HEK293 (cell line): ENCODE results near the gene PDGFC.
A peak's percentile ranks its signal among the peaks of the same experiment; 100 is the strongest.

Experiments
- BCL11B ChIP-seq: fragments of 450-650 bp; formaldehyde crosslinking; IDR thresholded peaks from 2 replicates; pipeline ENCODE4 v1.5.1; 2016; ENCODE audit warnings: low read depth, missing biosample characterization, missing genetic modification characterization
- KLF10 ChIP-seq: fragments of 450-650 bp; IDR thresholded peaks from 2 replicates; pipeline ENCODE4 v1.5.1; 2018; ENCODE audit warnings: missing biosample characterization, mild to moderate bottlenecking, missing genetic modification characterization
- KLF9 ChIP-seq: fragments of 450-650 bp; formaldehyde crosslinking; IDR thresholded peaks from 2 replicates; pipeline ENCODE4 v1.5.1; 2016; ENCODE audit warnings: missing biosample characterization, missing genetic modification characterization, low read depth
- MZF1 ChIP-seq: fragments of 450-650 bp; formaldehyde crosslinking; IDR thresholded peaks from 2 replicates; pipeline ENCODE4 v1.5.1; 2017; ENCODE audit warnings: missing biosample characterization, missing genetic modification characterization, borderline replicate concordance
- SCRT1 ChIP-seq: fragments of 450-650 bp; formaldehyde crosslinking; IDR thresholded peaks from 2 replicates; pipeline ENCODE4 v1.5.1; 2016; ENCODE audit warnings: missing biosample characterization, missing genetic modification characterization, borderline replicate concordance
- SP3 ChIP-seq: fragments of 450-650 bp; formaldehyde crosslinking; IDR thresholded peaks from 2 replicates; pipeline ENCODE4 v1.5.1; 2016; ENCODE audit warnings: missing biosample characterization, missing genetic modification characterization
- ZBTB26 ChIP-seq: fragments of 450-650 bp; formaldehyde crosslinking; optimal IDR thresholded peaks from 2 replicates; pipeline ENCODE3; 2016; ENCODE audit warnings: missing biosample characterization, mild to moderate bottlenecking, missing genetic modification characterization
- ZEB2 ChIP-seq: fragments of 450-650 bp; formaldehyde crosslinking; IDR thresholded peaks from 2 replicates; pipeline ENCODE4 v1.5.1; 2016; ENCODE audit warnings: missing biosample characterization, missing genetic modification characterization
- ZFP41 ChIP-seq: fragments of 450-650 bp; formaldehyde crosslinking; IDR thresholded peaks from 2 replicates; pipeline ENCODE4 v1.5.1; 2016; ENCODE audit warnings: missing biosample characterization, missing genetic modification characterization, borderline replicate concordance
- ZFP69B ChIP-seq: fragments of 450-650 bp; formaldehyde crosslinking; IDR thresholded peaks from 2 replicates; pipeline ENCODE4 v1.5.1; 2016; ENCODE audit warnings: missing biosample characterization, missing genetic modification characterization
- ZNF138 ChIP-seq: fragments of 450-650 bp; formaldehyde crosslinking; IDR thresholded peaks from 2 replicates; pipeline ENCODE4 v1.5.1; 2016; ENCODE audit warnings: missing biosample characterization, missing genetic modification characterization, borderline replicate concordance
- ZNF184 ChIP-seq: fragments of 450-650 bp; IDR thresholded peaks from 2 replicates; pipeline ENCODE4 v1.5.1; 2018; ENCODE audit warnings: missing biosample characterization, mild to moderate bottlenecking, missing genetic modification characterization
- ZNF202 ChIP-seq: fragments of 450-650 bp; formaldehyde crosslinking; IDR thresholded peaks from 2 replicates; pipeline ENCODE4 v1.5.1; 2016; ENCODE audit warnings: missing biosample characterization, missing genetic modification characterization, borderline replicate concordance
- ZNF24 ChIP-seq: fragments of 450-650 bp; formaldehyde crosslinking; IDR thresholded peaks from 2 replicates; pipeline ENCODE4 v1.5.1; 2016; ENCODE audit warnings: missing biosample characterization, missing genetic modification characterization
- ZNF280D ChIP-seq: fragments of 450-650 bp; formaldehyde crosslinking; IDR thresholded peaks from 2 replicates; pipeline ENCODE4 v1.5.1; 2016; ENCODE audit warnings: missing biosample characterization, missing genetic modification characterization
- ZNF398 ChIP-seq: fragments of 450-650 bp; formaldehyde crosslinking; IDR thresholded peaks from 2 replicates; pipeline ENCODE4 v1.5.1; 2017; ENCODE audit warnings: missing biosample characterization, missing genetic modification characterization
- ZNF423 ChIP-seq: fragments of 450-650 bp; formaldehyde crosslinking; IDR thresholded peaks from 2 replicates; pipeline ENCODE4 v1.5.1; 2016; ENCODE audit warnings: missing biosample characterization, missing genetic modification characterization
- ZNF433 ChIP-seq: fragments of 450-650 bp; formaldehyde crosslinking; IDR thresholded peaks from 2 replicates; pipeline ENCODE4 v1.5.1; 2016; ENCODE audit warnings: missing biosample characterization, missing genetic modification characterization, low read depth
- ZNF529 ChIP-seq: fragments of 450-650 bp; formaldehyde crosslinking; IDR thresholded peaks from 2 replicates; pipeline ENCODE4 v1.5.1; 2017; ENCODE audit warnings: missing genetic modification characterization, missing biosample characterization; ENCODE audit not compliant: insufficient replicate concordance
- ZNF560 ChIP-seq: fragments of 450-650 bp; formaldehyde crosslinking; IDR thresholded peaks from 2 replicates; pipeline ENCODE4 v1.5.1; 2017; ENCODE audit warnings: missing biosample characterization, missing genetic modification characterization, borderline replicate concordance
- ZNF596 ChIP-seq: fragments of 450-650 bp; IDR thresholded peaks from 2 replicates; pipeline ENCODE4 v1.5.0; 2018; ENCODE audit warnings: missing biosample characterization, mild to moderate bottlenecking, missing genetic modification characterization, moderate library complexity
- ZNF624 ChIP-seq: fragments of 450-650 bp; formaldehyde crosslinking; IDR thresholded peaks from 2 replicates; pipeline ENCODE4 v1.5.1; 2017; ENCODE audit warnings: missing biosample characterization, missing genetic modification characterization
- ZNF76 ChIP-seq: fragments of 450-650 bp; formaldehyde crosslinking; IDR thresholded peaks from 2 replicates; pipeline ENCODE4; 2016; ENCODE audit warnings: low read depth, missing biosample characterization, missing genetic modification characterization, borderline replicate concordance
- ZNF792 ChIP-seq: fragments of 450-650 bp; formaldehyde crosslinking; IDR thresholded peaks from 2 replicates; pipeline ENCODE4 v1.5.1; 2016; ENCODE audit warnings: missing biosample characterization, missing genetic modification characterization
- ZNF837 ChIP-seq: fragments of 450-650 bp; formaldehyde crosslinking; IDR thresholded peaks from 2 replicates; pipeline ENCODE4 v1.5.1; 2016; ENCODE audit warnings: missing biosample characterization, missing genetic modification characterization
- ZNF843 ChIP-seq: fragments of 450-650 bp; formaldehyde crosslinking; IDR thresholded peaks from 2 replicates; pipeline ENCODE4 v1.5.1; 2016; ENCODE audit warnings: missing biosample characterization, missing genetic modification characterization
- TF ChIP-seq, protein P1 (sequence below): fragments of 450-650 bp; formaldehyde crosslinking; IDR thresholded peaks from 2 replicates; pipeline ENCODE4 v1.5.1; 2016; ENCODE audit warnings: missing biosample characterization, missing genetic modification characterization
- TF ChIP-seq, protein P2 (sequence below): fragments of 450-650 bp; formaldehyde crosslinking; IDR thresholded peaks from 2 replicates; pipeline ENCODE4 v1.5.1; 2017; ENCODE audit warnings: missing biosample characterization, mild to moderate bottlenecking, missing genetic modification characterization, moderate library complexity
- TF ChIP-seq, protein P3 (sequence below): fragments of 450-650 bp; formaldehyde crosslinking; IDR thresholded peaks from 2 replicates; pipeline ENCODE4 v1.5.1; 2016; ENCODE audit warnings: missing biosample characterization, missing genetic modification characterization

PDGFC gene

DNA sequence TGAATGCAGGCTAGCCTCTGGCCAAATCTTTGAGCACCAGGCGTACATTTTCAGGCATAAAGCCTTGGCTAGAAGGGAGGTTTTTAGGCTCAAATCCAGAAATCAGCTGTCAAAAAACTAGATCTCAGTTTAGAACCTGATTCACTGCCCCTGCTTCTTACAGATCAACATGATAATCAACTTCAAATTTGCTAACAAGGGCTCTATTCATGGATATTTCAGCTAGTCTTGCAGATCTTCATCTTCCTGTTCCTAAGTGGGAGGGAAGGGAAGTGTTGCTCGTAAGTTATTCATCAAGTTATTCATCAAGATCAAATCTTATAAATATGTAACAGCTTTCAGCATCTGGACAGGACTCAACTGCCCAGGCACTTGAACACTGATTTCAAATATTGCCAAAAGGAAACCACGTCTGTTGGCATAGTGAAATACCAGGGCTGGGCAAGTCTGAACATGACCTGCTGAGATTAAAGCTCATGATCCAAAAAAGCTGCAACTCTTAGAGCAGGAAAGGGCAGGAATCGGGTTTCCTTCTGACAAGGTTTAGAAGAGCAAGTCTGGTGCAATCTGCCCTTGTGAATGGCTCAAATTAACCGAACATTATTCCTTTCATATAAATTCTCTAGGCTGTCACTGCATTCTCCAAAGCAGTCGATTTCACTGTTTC lies 200.3 kb downstream of the PDGFC start (continued):
- TF ChIP-seq, protein P1, sequence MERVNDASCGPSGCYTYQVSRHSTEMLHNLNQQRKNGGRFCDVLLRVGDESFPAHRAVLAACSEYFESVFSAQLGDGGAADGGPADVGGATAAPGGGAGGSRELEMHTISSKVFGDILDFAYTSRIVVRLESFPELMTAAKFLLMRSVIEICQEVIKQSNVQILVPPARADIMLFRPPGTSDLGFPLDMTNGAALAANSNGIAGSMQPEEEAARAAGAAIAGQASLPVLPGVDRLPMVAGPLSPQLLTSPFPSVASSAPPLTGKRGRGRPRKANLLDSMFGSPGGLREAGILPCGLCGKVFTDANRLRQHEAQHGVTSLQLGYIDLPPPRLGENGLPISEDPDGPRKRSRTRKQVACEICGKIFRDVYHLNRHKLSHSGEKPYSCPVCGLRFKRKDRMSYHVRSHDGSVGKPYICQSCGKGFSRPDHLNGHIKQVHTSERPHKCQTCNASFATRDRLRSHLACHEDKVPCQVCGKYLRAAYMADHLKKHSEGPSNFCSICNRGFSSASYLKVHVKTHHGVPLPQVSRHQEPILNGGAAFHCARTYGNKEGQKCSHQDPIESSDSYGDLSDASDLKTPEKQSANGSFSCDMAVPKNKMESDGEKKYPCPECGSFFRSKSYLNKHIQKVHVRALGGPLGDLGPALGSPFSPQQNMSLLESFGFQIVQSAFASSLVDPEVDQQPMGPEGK (tag by site-specific recombination): no peak
- TF ChIP-seq ZNF184 (tag by site-specific recombination) (no peak), ZNF529 (tag by site-specific recombination) (no peak), ZNF837 (no peak), SP3 (tag by site-specific recombination) (no peak), ZBTB26 (tag by site-specific recombination) (no peak), ZNF202 (no peak), KLF9 (no peak), SCRT1 (no peak), ZNF398 (tag by site-specific recombination) (no peak), ZEB2 (tag by site-specific recombination) (peak; percentile 78), ZNF138 (no peak), ZNF560 (tag by site-specific recombination) (no peak), ZNF433 (tag by site-specific recombination) (no peak), ZNF843 (tag by site-specific recombination) (0 out of 2 replicates have a peak, but pooled peaks have one; percentile 37), BCL11B (tag by site-specific recombination) (no peak), ZFP69B (tag by site-specific recombination) (no peak), KLF10 (tag by site-specific recombination) (no peak), ZNF423 (tag by site-specific recombination) (no peak), MZF1 (tag by site-specific recombination) (0 out of 2 replicates have a peak, but pooled peaks have one; percentile 15), ZNF792 (tag by site-specific recombination) (no peak), ZNF76 (no peak), ZNF624 (no peak), ZNF24 (tag by site-specific recombination) (no peak), ZNF596 (tag by site-specific recombination) (no peak), ZNF280D (tag by site-specific recombination) (no peak), ZFP41 (no peak)
- TF ChIP-seq, protein P2, sequence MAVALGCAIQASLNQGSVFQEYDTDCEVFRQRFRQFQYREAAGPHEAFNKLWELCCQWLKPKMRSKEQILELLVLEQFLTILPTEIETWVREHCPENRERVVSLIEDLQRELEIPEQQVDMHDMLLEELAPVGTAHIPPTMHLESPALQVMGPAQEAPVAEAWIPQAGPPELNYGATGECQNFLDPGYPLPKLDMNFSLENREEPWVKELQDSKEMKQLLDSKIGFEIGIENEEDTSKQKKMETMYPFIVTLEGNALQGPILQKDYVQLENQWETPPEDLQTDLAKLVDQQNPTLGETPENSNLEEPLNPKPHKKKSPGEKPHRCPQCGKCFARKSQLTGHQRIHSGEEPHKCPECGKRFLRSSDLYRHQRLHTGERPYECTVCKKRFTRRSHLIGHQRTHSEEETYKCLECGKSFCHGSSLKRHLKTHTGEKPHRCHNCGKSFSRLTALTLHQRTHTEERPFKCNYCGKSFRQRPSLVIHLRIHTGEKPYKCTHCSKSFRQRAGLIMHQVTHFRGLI (tag by site-specific recombination): no peak
- TF ChIP-seq, protein P3, sequence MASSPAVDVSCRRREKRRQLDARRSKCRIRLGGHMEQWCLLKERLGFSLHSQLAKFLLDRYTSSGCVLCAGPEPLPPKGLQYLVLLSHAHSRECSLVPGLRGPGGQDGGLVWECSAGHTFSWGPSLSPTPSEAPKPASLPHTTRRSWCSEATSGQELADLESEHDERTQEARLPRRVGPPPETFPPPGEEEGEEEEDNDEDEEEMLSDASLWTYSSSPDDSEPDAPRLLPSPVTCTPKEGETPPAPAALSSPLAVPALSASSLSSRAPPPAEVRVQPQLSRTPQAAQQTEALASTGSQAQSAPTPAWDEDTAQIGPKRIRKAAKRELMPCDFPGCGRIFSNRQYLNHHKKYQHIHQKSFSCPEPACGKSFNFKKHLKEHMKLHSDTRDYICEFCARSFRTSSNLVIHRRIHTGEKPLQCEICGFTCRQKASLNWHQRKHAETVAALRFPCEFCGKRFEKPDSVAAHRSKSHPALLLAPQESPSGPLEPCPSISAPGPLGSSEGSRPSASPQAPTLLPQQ (tag by site-specific recombination): 0 out of 2 replicates have a peak, but pooled peaks have one; percentile 25
